Measurements from ENCODE around the gene CARS1. TPM values are rescaled to one million over a fixed set of nuclear protein-coding genes. Genes with fewer than 3 reads are reported as not detected.

Gene CARS1
- total and polyA plus RNA-seq, 2 of the 8 experiments (the other 6 are each of a cell fraction or from before 2014, with no cell fraction given): 44.1 to 100 TPM

DNA sequence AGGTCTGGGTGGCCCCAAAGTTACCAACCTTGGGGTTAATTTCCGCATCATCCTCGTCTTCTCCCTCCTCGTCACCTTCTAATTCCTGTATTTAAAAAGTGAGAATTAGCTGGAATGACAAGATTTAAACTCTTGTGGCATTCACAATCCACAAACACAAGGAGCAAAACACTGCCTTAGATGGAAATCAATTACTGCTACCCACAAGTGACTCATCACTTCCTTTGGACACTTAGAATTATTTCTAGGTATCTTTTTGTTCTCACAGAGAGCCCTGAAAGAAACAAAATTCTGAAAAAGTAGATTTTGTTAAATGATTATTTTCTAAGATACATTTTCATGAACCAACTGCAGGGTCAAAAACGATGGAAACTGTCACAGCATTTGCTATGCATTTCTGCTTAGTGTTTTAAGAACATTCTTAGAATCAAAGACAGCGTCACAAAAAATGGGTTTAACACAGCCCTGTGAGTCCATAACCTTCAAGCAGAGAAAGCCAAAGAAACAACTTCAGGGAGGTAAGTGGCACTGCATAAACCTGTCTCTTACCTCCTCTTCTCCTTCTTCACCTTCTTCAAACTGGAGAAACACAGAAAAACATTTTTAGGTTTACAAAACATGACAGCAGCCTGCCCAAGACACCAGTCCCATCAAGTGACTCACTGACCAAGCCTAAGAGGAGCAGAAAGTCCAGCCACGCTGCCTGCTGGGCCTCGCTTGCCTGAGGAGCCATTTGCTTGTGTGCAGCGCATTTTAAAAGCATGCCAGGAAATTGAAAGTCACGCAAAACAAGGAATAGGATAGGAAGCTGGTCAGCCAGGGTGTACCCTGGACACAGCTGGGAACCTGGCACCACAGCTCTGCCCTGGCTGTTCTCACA lies 105.8 kb downstream of the CARS1 start:
- Histone ChIP-seq H3K23ac (ENCODE audit: insufficient read length) (no peak overlapping the region), H4K8ac (ENCODE audit: extremely low read depth, insufficient read depth, low read length) (no peak overlapping the region), H3K23me2 (ENCODE audit: low read depth, low read length) (no peaks in the 10 kb centered on the region), H2BK5ac (ENCODE audit: low read depth, low read length) (no peak overlapping the region), H3K14ac (ENCODE audit: insufficient read length) (no peak overlapping the region), H3K56ac (replicated peaks; ENCODE audit: insufficient read length, low read depth, low read length) (no peak overlapping the region), H3K79me1 (ENCODE audit: low read depth, low read length) (peaks cover 6% of the 10 kb centered on the region), H3K9me3 (ENCODE audit: insufficient read depth in 2 of 2, low read depth in 1 of 2, low read length in 1 of 2) (no peaks in the 10 kb centered on the region), H4K20me1 (replicated peaks in 1 of 2; ENCODE audit: control insufficient read depth in 1 of 2, insufficient read depth in 2 of 2, low read length in 2 of 2) (peaks cover 21 to 36% of the 10 kb centered on the region in 2 experiments), H3K27me3 (replicated peaks in 1 of 4; ENCODE audit: control insufficient read depth in 3 of 4, extremely low read depth in 1 of 4, insufficient read depth in 3 of 4, low read length in 3 of 4) (no peaks in the 10 kb centered on the region), H4K5ac (ENCODE audit: insufficient read length, low read depth, low read length) (no peak overlapping the region), H3K4me2 (ENCODE audit: insufficient read depth in 1 of 2, low read depth in 2 of 2, low read length in 2 of 2) (no peak overlapping the region), H3K4me1 (replicated peaks in 1 of 4; ENCODE audit: control insufficient read depth in 3 of 4, insufficient read depth in 4 of 4, low read length in 3 of 4) (peaks cover under 1 to 7% (median 3%) of the 10 kb centered on the region in 4 experiments; a peak in 5 of 7 replicates), H3K4me3 (ENCODE audit: extremely low read depth in 1 of 4, insufficient read depth in 2 of 4, low read depth in 3 of 4, low read length in 4 of 4) (no peak overlapping the region), H4K91ac (replicated peaks; ENCODE audit: insufficient read length, low read length) (no peak overlapping the region), H2BK12ac (ENCODE audit: low read depth, low read length) (no peak overlapping the region), H3K9ac (replicated peaks in 1 of 4; ENCODE audit: extremely low read depth in 1 of 4, low read depth in 3 of 4, low read length in 3 of 4) (no peak overlapping the region), H2BK120ac (replicated peaks; ENCODE audit: low read depth, low read length) (no peak overlapping the region), H2AFZ (ENCODE audit: low read length) (no peak overlapping the region), H3K79me2 (ENCODE audit: control insufficient read depth in 1 of 2, insufficient read depth in 2 of 2, low read length in 2 of 2) (no peaks in the 10 kb centered on the region), H3K36me3 (ENCODE audit: control insufficient read depth in 2 of 4, insufficient read depth in 4 of 4, low read length in 3 of 4) (peaks cover 30 to 83% (median 69%) of the 10 kb centered on the region in 4 experiments), H2AK5ac (ENCODE audit: low read depth, low read length) (no peak overlapping the region), H3K4ac (replicated peaks; ENCODE audit: insufficient read length, low read depth, low read length) (no peak overlapping the region), H3K18ac (ENCODE audit: extremely low read depth, low read length) (no peak overlapping the region), H2BK20ac (ENCODE audit: low read length) (no peak overlapping the region), H2BK15ac (ENCODE audit: low read length) (no peak overlapping the region), H3K27ac (ENCODE audit: low read depth, low read length) (no peak overlapping the region)
- FAIRE-seq (no peak), DNase-seq (ENCODE audit: low read depth in 1 of 2, low spot score in 2 of 2) (no peak)
- 88% methylated on average over 9 of the region's 9 CpGs; no CpG with 5 or more reads in 1 of the 2 experiments for WGBS, 2 experiments (ENCODE audit: extremely low coverage in 1 of 2, insufficient coverage in 1 of 2, insufficient read length in 1 of 2, insufficient replicate concordance in 2 of 2, low coverage in 1 of 2, low lambda C conversion rate in 2 of 2, missing lambda C conversion rate in 1 of 2)
- ChIA-PET CTCF (ENCODE audit: partially characterized antibody) (interaction anchor here (0.9 to 1.8 kb wide), 4 partner anchors 9 to 70 kb away, joined by 3 to 4 read pairs (median 4); no protein-coding TSS in a partner anchor), POLR2A (ENCODE audit: partially characterized antibody) (interaction anchor here (0.9 kb wide), 1 partner anchor 9 kb away, joined by 3 read pairs; no protein-coding TSS in a partner anchor)
- TF ChIP-seq HDAC2 (IDR thresholded peaks at IDR 0.05; ENCODE audit: borderline replicate concordance in 1 of 2, low read depth in 2 of 2, low read length in 2 of 2) (no peak), CBX8 (IDR thresholded peaks at IDR 0.05; ENCODE audit: borderline replicate concordance, low read depth, low read length) (no peak), USF2 (IDR thresholded peaks at IDR 0.05; ENCODE audit: low read length) (no peak), NRF1 (IDR thresholded peaks at IDR 0.05; ENCODE audit: low read depth, low read length) (no peak), RAD21 (IDR thresholded peaks at IDR 0.05 in 1 of 2, conservative IDR thresholded peaks at IDR 0.05 in 1 of 2; ENCODE audit: low read depth in 2 of 2, low read length in 2 of 2) (no peak), CBX5 (IDR thresholded peaks at IDR 0.05; ENCODE audit: low read depth, low read length) (no peak), GTF2F1 (IDR thresholded peaks at IDR 0.05; ENCODE audit: borderline replicate concordance, low read depth, low read length) (no peak), TCF12 (IDR thresholded peaks at IDR 0.05; ENCODE audit: low read depth, low read length) (no peak), CTBP2 (IDR thresholded peaks at IDR 0.05; ENCODE audit: borderline replicate concordance, insufficient read depth, insufficient read length, low read length) (no peak)
